ENCODE data around the gene TWIST2. TPM values are rescaled to one million over a fixed set of nuclear protein-coding genes. Genes with fewer than 3 reads are reported as not detected.

The TWIST2 gene
- polyA plus RNA-seq, 1 donor from 2014 or later: not detected

GRCh38 chr2:238919307-238919706 lies 71.4 kb downstream of the TWIST2 start:
- Histone ChIP-seq H3K4me3 (ENCODE audit: low read length) (no peak overlapping the region), H3K9me3 (ENCODE audit: low read length) (no peaks in the 10 kb centered on the region), H3K79me2 (replicated peaks; ENCODE audit: insufficient read depth, low read length) (no peaks in the 10 kb centered on the region), H3F3A (ENCODE audit: insufficient read depth, low read length, poor library complexity, severe bottlenecking) (no peaks in the 10 kb centered on the region), H3K27ac (ENCODE audit: low read length) (no peak overlapping the region), H3K9ac (ENCODE audit: low read length) (no peak overlapping the region), H3K4me2 (ENCODE audit: low read length) (no peak overlapping the region), H3K36me3 (ENCODE audit: insufficient read depth, low read length) (no peaks in the 10 kb centered on the region), H2AFZ (ENCODE audit: low read depth, low read length) (no peak overlapping the region), H4K20me1 (ENCODE audit: insufficient read depth) (no peaks in the 10 kb centered on the region), H3K9me2 (ENCODE audit: insufficient read depth, low read length) (no peaks in the 10 kb centered on the region), H3K27me3 (ENCODE audit: insufficient read depth, low read depth, low read length) (no peaks in the 10 kb centered on the region)
- no peak for TF ChIP-seq CTCF (IDR thresholded peaks at IDR 0.05; ENCODE audit: poor library complexity, severe bottlenecking)
- TF ChIP-seq MXI1 (conservative IDR thresholded peaks at IDR 0.05; ENCODE audit: poor library complexity, severe bottlenecking): no peak
- TF ChIP-seq SMC3 (conservative IDR thresholded peaks at IDR 0.05; ENCODE audit: poor library complexity): no peak
- no peak for TF ChIP-seq TAF1 (IDR thresholded peaks at IDR 0.05; ENCODE audit: low read depth)
- TF ChIP-seq REST (IDR thresholded peaks at IDR 0.05; ENCODE audit: borderline replicate concordance): no peak
- no peak for TF ChIP-seq RAD21 (conservative IDR thresholded peaks at IDR 0.05)
- TF ChIP-seq EP300 (conservative IDR thresholded peaks at IDR 0.05; ENCODE audit: poor library complexity, severe bottlenecking): no peak
- TF ChIP-seq EZH2 (IDR thresholded peaks at IDR 0.05; ENCODE audit: borderline replicate concordance, insufficient read depth, low read length, poor library complexity, severe bottlenecking): no peak
- TF ChIP-seq POLR2AphosphoS5 (IDR thresholded peaks at IDR 0.05): no peak

- H3K4me2 ChIP-seq (ENCODE audit: low read length): no peak overlapping the region
- no peaks in the 10 kb centered on the region for H3K9me2 ChIP-seq (ENCODE audit: insufficient read depth, low read length)
- no peaks in the 10 kb centered on the region for H3K36me3 ChIP-seq (ENCODE audit: insufficient read depth, low read length)
- H3K9ac ChIP-seq (ENCODE audit: low read length): no peak overlapping the region
- H3K4me3 ChIP-seq (ENCODE audit: low read length): no peak overlapping the region
- H3F3A ChIP-seq (ENCODE audit: insufficient read depth, low read length, poor library complexity, severe bottlenecking): no peaks in the 10 kb centered on the region
- no peaks in the 10 kb centered on the region for H3K79me2 ChIP-seq (replicated peaks; ENCODE audit: insufficient read depth, low read length)
- TF ChIP-seq MXI1 (conservative IDR thresholded peaks at IDR 0.05; ENCODE audit: poor library complexity, severe bottlenecking): no peak
- no peak for TF ChIP-seq POLR2AphosphoS5 (IDR thresholded peaks at IDR 0.05)
- no peak for TF ChIP-seq CTCF (IDR thresholded peaks at IDR 0.05; ENCODE audit: poor library complexity, severe bottlenecking)
- no peak for TF ChIP-seq SMC3 (conservative IDR thresholded peaks at IDR 0.05; ENCODE audit: poor library complexity)
- TF ChIP-seq REST (IDR thresholded peaks at IDR 0.05; ENCODE audit: borderline replicate concordance): no peak
- TF ChIP-seq EZH2 (IDR thresholded peaks at IDR 0.05; ENCODE audit: borderline replicate concordance, insufficient read depth, low read length, poor library complexity, severe bottlenecking): no peak
- TF ChIP-seq EP300 (conservative IDR thresholded peaks at IDR 0.05; ENCODE audit: poor library complexity, severe bottlenecking): no peak
- TF ChIP-seq TAF1 (IDR thresholded peaks at IDR 0.05; ENCODE audit: low read depth): no peak
- TF ChIP-seq RAD21 (conservative IDR thresholded peaks at IDR 0.05): no peak
- no peaks in the 10 kb centered on the region for H3K9me3 ChIP-seq (ENCODE audit: low read length)
- no peaks in the 10 kb centered on the region for H4K20me1 ChIP-seq (ENCODE audit: insufficient read depth)
- H2AFZ ChIP-seq (ENCODE audit: low read depth, low read length): no peak overlapping the region
- no peak overlapping the region for H3K27ac ChIP-seq (ENCODE audit: low read length)
- no peaks in the 10 kb centered on the region for H3K27me3 ChIP-seq (ENCODE audit: insufficient read depth, low read depth, low read length)
These were observed 72.2 kb downstream of the TWIST2 start for GRCh38 chr2:238920053-238920452.

Data from neural cell (in vitro differentiated cells).